GM23338 (cell line): ENCODE data around the gene BICDL2. TPM values are rescaled to one million over a fixed set of nuclear protein-coding genes. Genes with fewer than 3 reads are reported as not detected.

Source experiments
- ATAC-seq: fragments of 200-7000 bp; cut with Tn5 transposase; 3 replicates; pipeline ENCODE4 v1.9.1; 2020
- DNase-seq: peaks from one replicate; pipeline ENCODE4 v3.0.0-alpha.2; 2015; ENCODE audit warnings: low spot score
- H2AFZ ChIP-seq: fragments of 200-600 bp; sonication (generic); 2 replicates; pipeline ENCODE4 v1.8.0; 2016; ENCODE audit warnings: antibody characterized with exemption, mild to moderate bottlenecking, moderate library complexity
- H3F3A ChIP-seq: fragments of 200-600 bp; sonication (generic); replicated peaks from 2 replicates; pipeline ENCODE4 v1.8.0; 2017; ENCODE audit warnings: antibody characterized with exemption, mixed run types, low read depth
- H3K27ac ChIP-seq: fragments of 200-600 bp; sonication (generic); 2 replicates; pipeline ENCODE4 v1.6.1; 2016; ENCODE audit warnings: low read depth
- H3K27me3 ChIP-seq: fragments of 200-600 bp; sonication (generic); 2 replicates; pipeline ENCODE4 v1.8.0; 2016; ENCODE audit warnings: mild to moderate bottlenecking, mixed run types, moderate library complexity; ENCODE audit not compliant: insufficient read depth
- H3K36me3 ChIP-seq: fragments of 200-600 bp; sonication (generic); 2 replicates; pipeline ENCODE4 v1.8.0; 2016; ENCODE audit warnings: mild to moderate bottlenecking; ENCODE audit not compliant: insufficient read depth
- H3K4me1 ChIP-seq: fragments of 200-600 bp; sonication (generic); 2 replicates; pipeline ENCODE4 v1.8.0; 2016; ENCODE audit warnings: mild to moderate bottlenecking, moderate library complexity; ENCODE audit not compliant: insufficient read depth
- H3K4me2 ChIP-seq: fragments of 200-600 bp; sonication (generic); 2 replicates; pipeline ENCODE4 v1.7.1; 2017; ENCODE audit warnings: mixed run types
- H3K4me3 ChIP-seq: fragments of 200-600 bp; sonication (generic); 2 replicates; pipeline ENCODE4 v1.6.1; 2016; ENCODE audit warnings: mixed run types
- H3K79me2 ChIP-seq: fragments of 200-600 bp; sonication (generic); replicated peaks from 2 replicates; pipeline ENCODE4 v1.8.0; 2017; ENCODE audit warnings: mild to moderate bottlenecking; ENCODE audit not compliant: insufficient read depth
- H3K9me2 ChIP-seq: fragments of 200-600 bp; sonication (generic); 2 replicates; pipeline ENCODE4 v1.8.0; 2017; ENCODE audit not compliant: insufficient read depth
- H4K20me1 ChIP-seq: fragments of 200-600 bp; sonication (generic); replicated peaks from 2 replicates; pipeline ENCODE4 v1.8.0; 2017; ENCODE audit warnings: mild to moderate bottlenecking; ENCODE audit not compliant: insufficient read depth
- H3K27ac Mint-ChIP-seq: 2 replicates; pipeline ENCODE4 v1.8.0; 2020; ENCODE audit warnings: inconsistent platforms, mild to moderate bottlenecking, moderate library complexity, mixed read lengths
- H3K27me3 Mint-ChIP-seq: 3 replicates; pipeline ENCODE4 v1.8.0; 2022; ENCODE audit warnings: low read depth, mild to moderate bottlenecking, moderate library complexity, mixed read lengths, inconsistent platforms; ENCODE audit not compliant: insufficient read depth, poor library complexity
- H3K36me3 Mint-ChIP-seq: 3 replicates; pipeline ENCODE4 v1.8.0; 2021; ENCODE audit warnings: low read depth, mild to moderate bottlenecking, inconsistent platforms, moderate library complexity, mixed read lengths
- H3K4me1 Mint-ChIP-seq: 3 replicates; pipeline ENCODE4 v1.8.0; 2020; ENCODE audit warnings: mild to moderate bottlenecking, inconsistent platforms, mixed read lengths
- H3K4me3 Mint-ChIP-seq: 3 replicates; pipeline ENCODE4 v1.8.0; 2021; ENCODE audit warnings: moderate library complexity, mild to moderate bottlenecking, inconsistent platforms, mixed read lengths
- H3K9me3 Mint-ChIP-seq: 3 replicates; pipeline ENCODE4 v1.8.0; 2020; ENCODE audit warnings: moderate library complexity, mild to moderate bottlenecking, inconsistent platforms, mixed read lengths
- CREB1 ChIP-seq: fragments of 250-450 bp; sonication (Bioruptor Pico); IDR thresholded peaks from 2 replicates; pipeline ENCODE4 v1.5.0; 2020; ENCODE audit warnings: low read depth, mild to moderate bottlenecking, moderate library complexity
- EZH2 ChIP-seq: fragments of 200-600 bp; sonication (generic); IDR thresholded peaks from one replicate; pipeline ENCODE4 v1.8.0; 2017; ENCODE audit warnings: antibody characterized with exemption, mild to moderate bottlenecking, low read depth; ENCODE audit not compliant: unreplicated experiment
- EZH2phosphoT487 ChIP-seq: fragments of 200-600 bp; sonication (generic); IDR thresholded peaks from one replicate; pipeline ENCODE4 v1.8.1; 2018; ENCODE audit warnings: antibody characterized with exemption; ENCODE audit not compliant: unreplicated experiment
- JUNB ChIP-seq: IDR thresholded peaks from one replicate; pipeline ENCODE4 v1.6.1; 2016; ENCODE audit warnings: antibody characterized with exemption; ENCODE audit not compliant: unreplicated experiment
- NANOG ChIP-seq: IDR thresholded peaks from 2 replicates; pipeline ENCODE4 v1.6.1; 2016; ENCODE audit warnings: antibody characterized with exemption, borderline replicate concordance
- POLR2AphosphoS5 ChIP-seq: IDR thresholded peaks from 2 replicates; pipeline ENCODE4 v1.6.1; 2016; ENCODE audit warnings: antibody characterized with exemption, low read depth
- STAT1 ChIP-seq: IDR thresholded peaks from one replicate; pipeline ENCODE4 v1.6.1; 2016; ENCODE audit warnings: antibody characterized with exemption; ENCODE audit not compliant: unreplicated experiment
- ZNF114 ChIP-seq: fragments of 250-450 bp; sonication (Bioruptor Pico); IDR thresholded peaks from 2 replicates; pipeline ENCODE4 v1.5.0; 2020; ENCODE audit warnings: mild to moderate bottlenecking, moderate library complexity
- ZNF331 ChIP-seq: fragments of 250-450 bp; sonication (Bioruptor Pico); IDR thresholded peaks from 2 replicates; pipeline ENCODE4 v1.5.0; 2020; ENCODE audit warnings: low read depth, mild to moderate bottlenecking, moderate library complexity
- polyA plus RNA-seq: library from polyadenylated mRNA; unstranded; fragments of >200 nt; fragmentation: Nextera tagmentation; extraction: Ambion mirVana; gene quantifications from 2 replicates; pipeline ENCODE4 v1.2.1, GENCODE V29; 2016
- total RNA-seq: library from RNA; depleted of rRNA; stranded (reverse); fragments of >200 nt; shearing (Covaris generic); gene quantifications from 2 replicates; pipeline ENCODE4 v1.2.3, GENCODE V29; 2014
- TF ChIP-seq, protein P1 (sequence below): IDR thresholded peaks from 2 replicates; pipeline ENCODE4 v1.6.1; 2016; ENCODE audit warnings: antibody characterized with exemption
- TF ChIP-seq, protein P2 (sequence below): IDR thresholded peaks from one replicate; pipeline ENCODE4 v1.6.1; 2018; ENCODE audit warnings: antibody characterized with exemption; ENCODE audit not compliant: unreplicated experiment
- TF ChIP-seq, protein P3 (sequence below): fragments of 250-450 bp; sonication (Bioruptor Pico); IDR thresholded peaks from 2 replicates; pipeline ENCODE4 v1.5.0; 2020; ENCODE audit warnings: mild to moderate bottlenecking, moderate library complexity
- TF ChIP-seq, protein P4 (sequence below), 2 experiments: fragments of 200-600 bp in 1 of 2; sonication (generic) in 1 of 2; conservative IDR thresholded peaks; 2 replicates each; pipeline versions ENCODE4 v1.5.1 to v1.6.1; 2016 to 2017; ENCODE audit warnings: antibody characterized with exemption in 2 of 2, low read depth in 2 of 2, mild to moderate bottlenecking in 2 of 2, moderate library complexity in 1 of 2

Gene BICDL2
- total and polyA plus RNA-seq, 2 experiments from 2014 or later: 12.7 to 18.4 TPM

DNA sequence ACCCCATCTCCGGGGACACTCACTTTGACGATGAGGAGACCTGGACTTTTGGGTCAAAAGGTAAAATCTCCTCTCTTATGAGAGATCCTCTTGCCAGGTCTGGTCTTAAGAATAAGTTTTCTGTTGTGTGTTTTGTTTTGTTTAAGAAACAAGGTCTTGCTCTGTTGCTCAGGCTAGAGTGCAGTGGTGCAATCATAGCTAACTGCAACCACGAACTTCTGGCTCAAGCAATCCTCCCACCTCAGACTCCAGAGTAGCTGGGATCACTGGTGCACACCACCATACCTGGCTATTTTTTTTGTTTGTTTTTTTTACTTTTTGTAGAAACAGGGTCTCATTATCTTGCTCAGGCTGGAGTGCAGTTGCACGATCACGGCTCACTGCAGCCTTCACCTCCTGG is 13.7 kb upstream of the BICDL2 start:
- Mint-ChIP-seq H3K27ac (no peak overlapping the region), H3K9me3 (peaks cover 4% of the 10 kb centered on the region; the same call in 2 of the 3 replicates), H3K4me1 (peaks cover 14% of the 10 kb centered on the region), H3K4me3 (no peak overlapping the region), H3K27me3 (peaks cover 25% of the 10 kb centered on the region), H3K36me3 (peaks cover 45% of the 10 kb centered on the region)
- ATAC-seq (no peak), DNase-seq (no peak)
- Histone ChIP-seq H3K36me3 (no peaks in the 10 kb centered on the region), H3K4me3 (no peak overlapping the region), H3K27ac (no peak overlapping the region), H3K9me2 (no peaks in the 10 kb centered on the region), H4K20me1 (peaks cover 7% of the 10 kb centered on the region), H3F3A (peaks cover 11% of the 10 kb centered on the region), H3K4me1 (peaks cover 9% of the 10 kb centered on the region; the same call in 1 of the 2 replicates), H3K79me2 (no peaks in the 10 kb centered on the region; the same call in 1 of the 2 replicates), H3K4me2 (no peak overlapping the region), H2AFZ (no peak overlapping the region), H3K27me3 (peaks cover 27% of the 10 kb centered on the region)
- TF ChIP-seq, protein P1, sequence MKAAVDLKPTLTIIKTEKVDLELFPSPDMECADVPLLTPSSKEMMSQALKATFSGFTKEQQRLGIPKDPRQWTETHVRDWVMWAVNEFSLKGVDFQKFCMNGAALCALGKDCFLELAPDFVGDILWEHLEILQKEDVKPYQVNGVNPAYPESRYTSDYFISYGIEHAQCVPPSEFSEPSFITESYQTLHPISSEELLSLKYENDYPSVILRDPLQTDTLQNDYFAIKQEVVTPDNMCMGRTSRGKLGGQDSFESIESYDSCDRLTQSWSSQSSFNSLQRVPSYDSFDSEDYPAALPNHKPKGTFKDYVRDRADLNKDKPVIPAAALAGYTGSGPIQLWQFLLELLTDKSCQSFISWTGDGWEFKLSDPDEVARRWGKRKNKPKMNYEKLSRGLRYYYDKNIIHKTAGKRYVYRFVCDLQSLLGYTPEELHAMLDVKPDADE: no peak
- no peak for TF ChIP-seq EZH2
- no peak for TF ChIP-seq POLR2AphosphoS5
- no peak for TF ChIP-seq STAT1
- TF ChIP-seq EZH2phosphoT487: no peak
- TF ChIP-seq, protein P2, sequence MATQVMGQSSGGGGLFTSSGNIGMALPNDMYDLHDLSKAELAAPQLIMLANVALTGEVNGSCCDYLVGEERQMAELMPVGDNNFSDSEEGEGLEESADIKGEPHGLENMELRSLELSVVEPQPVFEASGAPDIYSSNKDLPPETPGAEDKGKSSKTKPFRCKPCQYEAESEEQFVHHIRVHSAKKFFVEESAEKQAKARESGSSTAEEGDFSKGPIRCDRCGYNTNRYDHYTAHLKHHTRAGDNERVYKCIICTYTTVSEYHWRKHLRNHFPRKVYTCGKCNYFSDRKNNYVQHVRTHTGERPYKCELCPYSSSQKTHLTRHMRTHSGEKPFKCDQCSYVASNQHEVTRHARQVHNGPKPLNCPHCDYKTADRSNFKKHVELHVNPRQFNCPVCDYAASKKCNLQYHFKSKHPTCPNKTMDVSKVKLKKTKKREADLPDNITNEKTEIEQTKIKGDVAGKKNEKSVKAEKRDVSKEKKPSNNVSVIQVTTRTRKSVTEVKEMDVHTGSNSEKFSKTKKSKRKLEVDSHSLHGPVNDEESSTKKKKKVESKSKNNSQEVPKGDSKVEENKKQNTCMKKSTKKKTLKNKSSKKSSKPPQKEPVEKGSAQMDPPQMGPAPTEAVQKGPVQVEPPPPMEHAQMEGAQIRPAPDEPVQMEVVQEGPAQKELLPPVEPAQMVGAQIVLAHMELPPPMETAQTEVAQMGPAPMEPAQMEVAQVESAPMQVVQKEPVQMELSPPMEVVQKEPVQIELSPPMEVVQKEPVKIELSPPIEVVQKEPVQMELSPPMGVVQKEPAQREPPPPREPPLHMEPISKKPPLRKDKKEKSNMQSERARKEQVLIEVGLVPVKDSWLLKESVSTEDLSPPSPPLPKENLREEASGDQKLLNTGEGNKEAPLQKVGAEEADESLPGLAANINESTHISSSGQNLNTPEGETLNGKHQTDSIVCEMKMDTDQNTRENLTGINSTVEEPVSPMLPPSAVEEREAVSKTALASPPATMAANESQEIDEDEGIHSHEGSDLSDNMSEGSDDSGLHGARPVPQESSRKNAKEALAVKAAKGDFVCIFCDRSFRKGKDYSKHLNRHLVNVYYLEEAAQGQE: no peak
- TF ChIP-seq, protein P3, sequence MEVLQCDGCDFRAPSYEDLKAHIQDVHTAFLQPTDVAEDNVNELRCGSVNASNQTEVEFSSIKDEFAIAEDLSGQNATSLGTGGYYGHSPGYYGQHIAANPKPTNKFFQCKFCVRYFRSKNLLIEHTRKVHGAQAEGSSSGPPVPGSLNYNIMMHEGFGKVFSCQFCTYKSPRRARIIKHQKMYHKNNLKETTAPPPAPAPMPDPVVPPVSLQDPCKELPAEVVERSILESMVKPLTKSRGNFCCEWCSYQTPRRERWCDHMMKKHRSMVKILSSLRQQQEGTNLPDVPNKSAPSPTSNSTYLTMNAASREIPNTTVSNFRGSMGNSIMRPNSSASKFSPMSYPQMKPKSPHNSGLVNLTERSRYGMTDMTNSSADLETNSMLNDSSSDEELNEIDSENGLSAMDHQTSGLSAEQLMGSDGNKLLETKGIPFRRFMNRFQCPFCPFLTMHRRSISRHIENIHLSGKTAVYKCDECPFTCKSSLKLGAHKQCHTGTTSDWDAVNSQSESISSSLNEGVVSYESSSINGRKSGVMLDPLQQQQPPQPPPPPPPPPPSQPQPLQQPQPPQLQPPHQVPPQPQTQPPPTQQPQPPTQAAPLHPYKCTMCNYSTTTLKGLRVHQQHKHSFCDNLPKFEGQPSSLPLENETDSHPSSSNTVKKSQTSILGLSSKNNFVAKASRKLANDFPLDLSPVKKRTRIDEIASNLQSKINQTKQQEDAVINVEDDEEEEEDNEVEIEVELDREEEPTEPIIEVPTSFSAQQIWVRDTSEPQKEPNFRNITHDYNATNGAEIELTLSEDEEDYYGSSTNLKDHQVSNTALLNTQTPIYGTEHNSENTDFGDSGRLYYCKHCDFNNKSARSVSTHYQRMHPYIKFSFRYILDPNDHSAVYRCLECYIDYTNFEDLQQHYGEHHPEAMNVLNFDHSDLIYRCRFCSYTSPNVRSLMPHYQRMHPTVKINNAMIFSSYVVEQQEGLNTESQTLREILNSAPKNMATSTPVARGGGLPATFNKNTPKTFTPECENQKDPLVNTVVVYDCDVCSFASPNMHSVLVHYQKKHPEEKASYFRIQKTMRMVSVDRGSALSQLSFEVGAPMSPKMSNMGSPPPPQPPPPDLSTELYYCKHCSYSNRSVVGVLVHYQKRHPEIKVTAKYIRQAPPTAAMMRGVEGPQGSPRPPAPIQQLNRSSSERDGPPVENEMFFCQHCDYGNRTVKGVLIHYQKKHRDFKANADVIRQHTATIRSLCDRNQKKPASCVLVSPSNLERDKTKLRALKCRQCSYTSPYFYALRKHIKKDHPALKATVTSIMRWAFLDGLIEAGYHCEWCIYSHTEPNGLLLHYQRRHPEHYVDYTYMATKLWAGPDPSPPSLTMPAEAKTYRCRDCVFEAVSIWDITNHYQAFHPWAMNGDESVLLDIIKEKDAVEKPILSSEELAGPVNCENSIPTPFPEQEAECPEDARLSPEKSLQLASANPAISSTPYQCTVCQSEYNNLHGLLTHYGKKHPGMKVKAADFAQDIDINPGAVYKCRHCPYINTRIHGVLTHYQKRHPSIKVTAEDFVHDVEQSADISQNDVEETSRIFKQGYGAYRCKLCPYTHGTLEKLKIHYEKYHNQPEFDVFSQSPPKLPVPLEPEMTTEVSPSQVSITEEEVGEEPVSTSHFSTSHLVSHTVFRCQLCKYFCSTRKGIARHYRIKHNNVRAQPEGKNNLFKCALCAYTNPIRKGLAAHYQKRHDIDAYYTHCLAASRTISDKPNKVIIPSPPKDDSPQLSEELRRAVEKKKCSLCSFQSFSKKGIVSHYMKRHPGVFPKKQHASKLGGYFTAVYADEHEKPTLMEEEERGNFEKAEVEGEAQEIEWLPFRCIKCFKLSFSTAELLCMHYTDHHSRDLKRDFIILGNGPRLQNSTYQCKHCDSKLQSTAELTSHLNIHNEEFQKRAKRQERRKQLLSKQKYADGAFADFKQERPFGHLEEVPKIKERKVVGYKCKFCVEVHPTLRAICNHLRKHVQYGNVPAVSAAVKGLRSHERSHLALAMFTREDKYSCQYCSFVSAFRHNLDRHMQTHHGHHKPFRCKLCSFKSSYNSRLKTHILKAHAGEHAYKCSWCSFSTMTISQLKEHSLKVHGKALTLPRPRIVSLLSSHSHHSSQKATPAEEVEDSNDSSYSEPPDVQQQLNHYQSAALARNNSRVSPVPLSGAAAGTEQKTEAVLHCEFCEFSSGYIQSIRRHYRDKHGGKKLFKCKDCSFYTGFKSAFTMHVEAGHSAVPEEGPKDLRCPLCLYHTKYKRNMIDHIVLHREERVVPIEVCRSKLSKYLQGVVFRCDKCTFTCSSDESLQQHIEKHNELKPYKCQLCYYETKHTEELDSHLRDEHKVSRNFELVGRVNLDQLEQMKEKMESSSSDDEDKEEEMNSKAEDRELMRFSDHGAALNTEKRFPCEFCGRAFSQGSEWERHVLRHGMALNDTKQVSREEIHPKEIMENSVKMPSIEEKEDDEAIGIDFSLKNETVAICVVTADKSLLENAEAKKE (CRISPR knock-in tag): no peak
- no peak for TF ChIP-seq CREB1 (CRISPR knock-in tag)
- no peak for TF ChIP-seq ZNF331
- TF ChIP-seq ZNF114 (CRISPR knock-in tag): no peak
- TF ChIP-seq, protein P4, sequence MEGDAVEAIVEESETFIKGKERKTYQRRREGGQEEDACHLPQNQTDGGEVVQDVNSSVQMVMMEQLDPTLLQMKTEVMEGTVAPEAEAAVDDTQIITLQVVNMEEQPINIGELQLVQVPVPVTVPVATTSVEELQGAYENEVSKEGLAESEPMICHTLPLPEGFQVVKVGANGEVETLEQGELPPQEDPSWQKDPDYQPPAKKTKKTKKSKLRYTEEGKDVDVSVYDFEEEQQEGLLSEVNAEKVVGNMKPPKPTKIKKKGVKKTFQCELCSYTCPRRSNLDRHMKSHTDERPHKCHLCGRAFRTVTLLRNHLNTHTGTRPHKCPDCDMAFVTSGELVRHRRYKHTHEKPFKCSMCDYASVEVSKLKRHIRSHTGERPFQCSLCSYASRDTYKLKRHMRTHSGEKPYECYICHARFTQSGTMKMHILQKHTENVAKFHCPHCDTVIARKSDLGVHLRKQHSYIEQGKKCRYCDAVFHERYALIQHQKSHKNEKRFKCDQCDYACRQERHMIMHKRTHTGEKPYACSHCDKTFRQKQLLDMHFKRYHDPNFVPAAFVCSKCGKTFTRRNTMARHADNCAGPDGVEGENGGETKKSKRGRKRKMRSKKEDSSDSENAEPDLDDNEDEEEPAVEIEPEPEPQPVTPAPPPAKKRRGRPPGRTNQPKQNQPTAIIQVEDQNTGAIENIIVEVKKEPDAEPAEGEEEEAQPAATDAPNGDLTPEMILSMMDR (conservative IDR thresholded peaks at IDR 0.05; ENCODE audit: low read depth in 2 of 2): no peak
- TF ChIP-seq NANOG: no peak
- TF ChIP-seq JUNB: no peak
